Upper lobe of left lung (tissue), 6 donors: ENCODE results near the gene CXCL5. TPM values are rescaled to one million over a fixed set of nuclear protein-coding genes. Genes with fewer than 3 reads are reported as not detected.

Experiments
- ATAC-seq, 2 donors: fragments of 200-7000 bp; cut with Tn5 transposase; one replicate each; pipeline ENCODE4 v1.9.1; 2022; ENCODE audit warnings: mild to moderate bottlenecking in 2 of 2, moderate library complexity in 2 of 2; ENCODE audit not compliant: low FRiP score in 2 of 2
- DNase-seq, 2 donors: peaks; one replicate each; pipeline ENCODE4 v3.0.0-alpha.2; 2019 to 2020
- H3K27ac ChIP-seq, 4 donors: fragments of 200-600 bp; sonication (generic); one replicate each; pipeline ENCODE4 v1.5.1; 2016 to 2019
- H3K27me3 ChIP-seq, 4 donors: fragments of 200-600 bp; sonication (generic); one replicate each; pipeline ENCODE4 v1.5.1; 2017 to 2019
- H3K36me3 ChIP-seq, 4 donors: fragments of 200-600 bp; sonication (generic); one replicate each; pipeline ENCODE4 v1.5.1; 2016 to 2019
- H3K4me1 ChIP-seq, 4 donors: fragments of 200-600 bp; sonication (generic); one replicate each; pipeline ENCODE4 v1.5.1; 2018 to 2019
- H3K4me3 ChIP-seq, 4 donors: fragments of 200-600 bp; sonication (generic); one replicate each; pipeline ENCODE4 v1.5.1; 2017 to 2019; ENCODE audit warnings: mild to moderate bottlenecking in 2 of 4, moderate library complexity in 1 of 4
- H3K9me3 ChIP-seq, 4 donors: fragments of 200-600 bp; sonication (generic); one replicate each; pipeline ENCODE4 v1.5.1; 2018 to 2019
- EP300 ChIP-seq, 4 donors: sonication (generic); formaldehyde crosslinking; IDR thresholded peaks; one replicate each; pipeline ENCODE4 v1.5.1; 2017; ENCODE audit warnings: antibody characterized with exemption in 4 of 4, control low read depth in 2 of 4
- POLR2A ChIP-seq, 4 donors: fragments of 450-650 bp; IDR thresholded peaks; one replicate each; pipeline ENCODE4 v1.5.1; 2016 to 2017; ENCODE audit warnings: antibody characterized with exemption in 4 of 4, mild to moderate bottlenecking in 2 of 4
- POLR2AphosphoS5 ChIP-seq, 2 donors: sonication (generic); formaldehyde crosslinking; IDR thresholded peaks; one replicate each; pipeline ENCODE4 v1.5.1; 2017; ENCODE audit warnings: antibody characterized with exemption in 2 of 2
- WGBS, 2 donors: methylation state at CpG; one replicate each; pipeline ENCODE4 v1.1.5; 2017 to 2018; 5-methylcytosine and 5-hydroxymethylcytosine counted together
- total RNA-seq, 6 donors: library from RNA; depleted of rRNA in 4 of 6; stranded (reverse); fragments of >200 nt in 4 of 6; gene quantifications; one replicate each; pipeline versions ENCODE4 v1.1.0 to v1.2.1, GENCODE V29; 2016 to 2021
- TF ChIP-seq, protein P1 (sequence below), 6 experiments: fragments of 450-650 bp in 4 of 6; fragments of 200-600 bp in 2 of 6; sonication (generic) in 2 of 6; IDR thresholded peaks; one replicate each; pipeline ENCODE4 v1.5.1; 2016 to 2019; ENCODE audit warnings: antibody characterized with exemption in 6 of 6
- donor health status: DM: no; HTN: no; CAD: no; lungs with moderate emphysema.
- donor health status: DM: no; HTN: yes; CAD: no; lungs with severe emphysema.

CXCL5 gene
- total RNA-seq = 10 to 100 TPM in 1 of 6 donors, 1 to 10 TPM in 5; 2.1 to 16.0 (median 6.7) TPM

DNA sequence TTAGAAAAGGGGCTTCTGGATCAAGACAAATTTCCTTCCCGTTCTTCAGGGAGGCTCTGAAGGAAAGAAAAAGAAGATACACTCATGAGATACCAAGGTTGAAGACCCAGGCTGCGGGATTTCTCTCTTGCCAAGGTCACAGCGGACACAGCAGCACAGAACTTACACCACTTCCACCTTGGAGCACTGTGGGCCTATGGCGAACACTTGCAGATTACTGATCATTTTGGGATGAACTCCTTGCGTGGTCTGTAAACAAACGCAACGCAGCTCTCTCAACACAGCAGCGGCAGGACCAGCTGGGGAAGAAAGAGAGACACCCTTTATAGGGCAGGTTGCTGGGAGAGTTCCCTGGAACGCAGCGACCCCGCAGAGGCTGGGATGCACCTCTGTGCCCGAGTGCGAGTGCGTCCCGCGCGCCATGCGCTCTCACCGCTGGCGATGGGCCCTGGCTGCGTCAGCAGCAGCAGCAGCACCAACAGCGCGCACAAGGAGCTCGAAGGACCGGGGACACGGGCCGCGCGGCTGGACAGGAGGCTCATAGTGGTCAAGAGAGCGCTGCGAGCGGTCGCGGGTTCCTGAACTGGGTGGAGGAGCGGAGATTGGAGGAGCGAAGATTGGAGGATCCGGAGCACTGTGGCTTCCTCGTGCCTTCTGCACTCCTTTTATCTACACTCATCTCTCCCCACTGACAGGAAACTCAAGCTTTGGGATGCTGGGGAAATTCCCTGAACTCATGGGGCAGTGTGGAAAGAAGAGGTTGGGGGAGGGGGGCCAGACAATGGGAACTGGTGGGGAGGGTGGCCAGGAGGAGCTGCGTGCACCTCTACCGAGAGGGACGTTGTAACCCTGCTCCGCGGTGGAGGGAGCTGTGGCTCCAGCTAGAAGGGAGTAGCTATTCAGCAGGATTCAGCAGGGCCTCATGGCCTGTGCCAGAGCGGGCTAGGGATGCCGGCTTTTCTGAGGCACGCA is at the start of gene CXCL5:
Gene CXCL5, minus strand, starts transcription at position 638 of the 972 bp plus-strand sequence. Its CDS starts 96 bp downstream, at position 542.
- Histone ChIP-seq H3K9me3 (no peaks in the 10 kb centered on the region), H3K4me3 (peak within 1 kb of the TSS in 3 of 4 donors; percentile 24 to 37 (median 33)), H3K27me3 (no peaks in the 10 kb centered on the region), H3K36me3 (no peaks in the 10 kb centered on the region), H3K27ac (peak within 1 kb of the TSS in 1 of 4 donors; percentile 2), H3K4me1 (peaks cover 7 to 11% (median 8%) of the 10 kb centered on the region in 4 donors)
- peak; percentile 60 to 89 for DNase-seq
- TF ChIP-seq POLR2AphosphoS5 (IDR thresholded peaks at IDR 0.05) = no peak
- TF ChIP-seq, protein P1, sequence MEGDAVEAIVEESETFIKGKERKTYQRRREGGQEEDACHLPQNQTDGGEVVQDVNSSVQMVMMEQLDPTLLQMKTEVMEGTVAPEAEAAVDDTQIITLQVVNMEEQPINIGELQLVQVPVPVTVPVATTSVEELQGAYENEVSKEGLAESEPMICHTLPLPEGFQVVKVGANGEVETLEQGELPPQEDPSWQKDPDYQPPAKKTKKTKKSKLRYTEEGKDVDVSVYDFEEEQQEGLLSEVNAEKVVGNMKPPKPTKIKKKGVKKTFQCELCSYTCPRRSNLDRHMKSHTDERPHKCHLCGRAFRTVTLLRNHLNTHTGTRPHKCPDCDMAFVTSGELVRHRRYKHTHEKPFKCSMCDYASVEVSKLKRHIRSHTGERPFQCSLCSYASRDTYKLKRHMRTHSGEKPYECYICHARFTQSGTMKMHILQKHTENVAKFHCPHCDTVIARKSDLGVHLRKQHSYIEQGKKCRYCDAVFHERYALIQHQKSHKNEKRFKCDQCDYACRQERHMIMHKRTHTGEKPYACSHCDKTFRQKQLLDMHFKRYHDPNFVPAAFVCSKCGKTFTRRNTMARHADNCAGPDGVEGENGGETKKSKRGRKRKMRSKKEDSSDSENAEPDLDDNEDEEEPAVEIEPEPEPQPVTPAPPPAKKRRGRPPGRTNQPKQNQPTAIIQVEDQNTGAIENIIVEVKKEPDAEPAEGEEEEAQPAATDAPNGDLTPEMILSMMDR (IDR thresholded peaks at IDR 0.05) = peak in 1 of 6 experiments; percentile 19
- peak in 1 of 4 donors; percentile 24 for TF ChIP-seq POLR2A (IDR thresholded peaks at IDR 0.05)
- no peak for TF ChIP-seq EP300 (IDR thresholded peaks at IDR 0.05)
- WGBS, 2 donors = 12 to 20% methylated on average over 21 to 46 of the region's 46 CpGs
- ATAC-seq = peak; percentile 76 to 84

DNA sequence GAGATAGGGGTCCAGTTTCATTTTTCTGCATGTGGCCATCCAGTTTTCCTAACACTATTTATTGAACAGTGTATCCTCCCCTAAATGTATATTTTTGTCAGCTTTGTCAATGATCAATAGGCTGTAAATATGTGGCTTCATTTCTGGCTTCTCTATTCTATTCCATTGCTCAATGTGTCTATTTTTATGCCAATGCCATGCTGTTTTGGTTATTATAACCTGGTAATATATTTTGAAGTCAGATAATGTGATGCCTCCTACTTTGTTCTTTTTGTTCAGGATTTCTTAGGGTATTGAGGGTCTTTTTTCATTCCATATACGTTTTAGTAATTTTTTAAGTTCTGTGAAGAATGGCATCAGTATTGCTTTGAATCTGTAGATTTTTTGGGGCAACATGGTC is 48.7 kb upstream of the CXCL5 start:
- TF ChIP-seq POLR2AphosphoS5 (IDR thresholded peaks at IDR 0.05) (no peak), POLR2A (IDR thresholded peaks at IDR 0.05) (no peak), EP300 (IDR thresholded peaks at IDR 0.05) (no peak)
- TF ChIP-seq, protein P1 (IDR thresholded peaks at IDR 0.05) = no peak
- Histone ChIP-seq H3K4me3 (no peak overlapping the region), H3K36me3 (no peaks in the 10 kb centered on the region), H3K27me3 (no peaks in the 10 kb centered on the region), H3K4me1 (no peaks in the 10 kb centered on the region), H3K27ac (no peak overlapping the region), H3K9me3 (peaks cover 0 to 11% (median 6%) of the 10 kb centered on the region in 4 donors)
- ATAC-seq (no peak), DNase-seq (no peak)
- WGBS, 2 donors = 74 to 77% methylated on average over 1 of the region's 1 CpG

GRCh38 chr4:74045772-74046171 is 47.3 kb upstream of the CXCL5 start:
- Histone ChIP-seq H3K36me3 (no peaks in the 10 kb centered on the region), H3K27ac (no peak overlapping the region), H3K27me3 (no peaks in the 10 kb centered on the region), H3K9me3 (peaks cover 0 to 11% (median 6%) of the 10 kb centered on the region in 4 donors), H3K4me3 (no peak overlapping the region), H3K4me1 (no peaks in the 10 kb centered on the region)
- TF ChIP-seq EP300 (IDR thresholded peaks at IDR 0.05) (no peak), POLR2AphosphoS5 (IDR thresholded peaks at IDR 0.05) (no peak), POLR2A (IDR thresholded peaks at IDR 0.05) (no peak)
- TF ChIP-seq, protein P1 (IDR thresholded peaks at IDR 0.05) = no peak
- 83 to 94% methylated on average over 2 of the region's 2 CpGs for WGBS, 2 donors
- DNase-seq = no peak
- no peak for ATAC-seq

- ATAC-seq = no peak
- Histone ChIP-seq H3K27ac (no peak overlapping the region), H3K27me3 (no peaks in the 10 kb centered on the region), H3K9me3 (peaks cover 0 to 11% (median 6%) of the 10 kb centered on the region in 4 donors), H3K4me3 (no peak overlapping the region), H3K36me3 (no peaks in the 10 kb centered on the region), H3K4me1 (no peaks in the 10 kb centered on the region)
- DNase-seq = no peak
- 80 to 86% methylated on average over 3 of the region's 3 CpGs for WGBS, 2 donors
- TF ChIP-seq POLR2A (IDR thresholded peaks at IDR 0.05) = no peak
- TF ChIP-seq, protein P1 (IDR thresholded peaks at IDR 0.05) = no peak
- no peak for TF ChIP-seq POLR2AphosphoS5 (IDR thresholded peaks at IDR 0.05)
- TF ChIP-seq EP300 (IDR thresholded peaks at IDR 0.05) = no peak
Measured at GRCh38 chr4:74045247-74045646, 46.8 kb upstream of the CXCL5 start.
